ENCODE data around the gene OR52E5. TPM values are rescaled to one million over a fixed set of nuclear protein-coding genes. Genes with fewer than 3 reads are reported as not detected.

OR52E5 gene
- total and polyA plus RNA-seq, 8 donors, result not detected

DNA sequence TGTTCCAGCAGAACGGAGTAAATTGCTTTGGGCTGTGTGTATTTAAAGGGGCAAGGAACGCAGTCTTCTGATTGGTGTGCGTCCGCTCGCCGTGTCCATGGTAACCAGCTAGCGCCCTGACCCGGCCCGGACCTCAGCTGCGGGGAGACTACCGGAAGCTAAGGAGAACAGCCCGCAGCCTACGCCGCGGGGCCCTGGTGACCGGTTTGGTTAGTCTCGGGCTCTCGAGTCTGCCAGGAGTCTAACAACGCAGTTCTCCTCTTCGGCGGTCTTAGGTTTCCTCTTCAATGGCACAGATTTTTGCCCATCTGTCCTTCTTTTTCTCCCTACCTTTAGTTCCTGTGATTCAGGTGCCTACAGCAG, 45.6 kb downstream of the OR52E5 start:
- Histone ChIP-seq H3K27me3 (no peaks in the 10 kb centered on the region), H3K4me3 (no peak overlapping the region), H3K36me3 (no peaks in the 10 kb centered on the region), H3K27ac (no peak overlapping the region), H3K9me3 (no peaks in the 10 kb centered on the region), H3K4me1 (no peaks in the 10 kb centered on the region)
- 51 to 74% methylated on average over 21 of the region's 21 CpGs for whole genome bisulfite sequencing, 2 donors
- intact Hi-C loops (cut with DNase I), result no loop called here
- ATAC-seq (no peak), FAIRE-seq (no peak), DNase-seq (no peak)
- TF ChIP-seq, protein P1, sequence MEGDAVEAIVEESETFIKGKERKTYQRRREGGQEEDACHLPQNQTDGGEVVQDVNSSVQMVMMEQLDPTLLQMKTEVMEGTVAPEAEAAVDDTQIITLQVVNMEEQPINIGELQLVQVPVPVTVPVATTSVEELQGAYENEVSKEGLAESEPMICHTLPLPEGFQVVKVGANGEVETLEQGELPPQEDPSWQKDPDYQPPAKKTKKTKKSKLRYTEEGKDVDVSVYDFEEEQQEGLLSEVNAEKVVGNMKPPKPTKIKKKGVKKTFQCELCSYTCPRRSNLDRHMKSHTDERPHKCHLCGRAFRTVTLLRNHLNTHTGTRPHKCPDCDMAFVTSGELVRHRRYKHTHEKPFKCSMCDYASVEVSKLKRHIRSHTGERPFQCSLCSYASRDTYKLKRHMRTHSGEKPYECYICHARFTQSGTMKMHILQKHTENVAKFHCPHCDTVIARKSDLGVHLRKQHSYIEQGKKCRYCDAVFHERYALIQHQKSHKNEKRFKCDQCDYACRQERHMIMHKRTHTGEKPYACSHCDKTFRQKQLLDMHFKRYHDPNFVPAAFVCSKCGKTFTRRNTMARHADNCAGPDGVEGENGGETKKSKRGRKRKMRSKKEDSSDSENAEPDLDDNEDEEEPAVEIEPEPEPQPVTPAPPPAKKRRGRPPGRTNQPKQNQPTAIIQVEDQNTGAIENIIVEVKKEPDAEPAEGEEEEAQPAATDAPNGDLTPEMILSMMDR (IDR thresholded peaks at IDR 0.05), result no peak

DNA sequence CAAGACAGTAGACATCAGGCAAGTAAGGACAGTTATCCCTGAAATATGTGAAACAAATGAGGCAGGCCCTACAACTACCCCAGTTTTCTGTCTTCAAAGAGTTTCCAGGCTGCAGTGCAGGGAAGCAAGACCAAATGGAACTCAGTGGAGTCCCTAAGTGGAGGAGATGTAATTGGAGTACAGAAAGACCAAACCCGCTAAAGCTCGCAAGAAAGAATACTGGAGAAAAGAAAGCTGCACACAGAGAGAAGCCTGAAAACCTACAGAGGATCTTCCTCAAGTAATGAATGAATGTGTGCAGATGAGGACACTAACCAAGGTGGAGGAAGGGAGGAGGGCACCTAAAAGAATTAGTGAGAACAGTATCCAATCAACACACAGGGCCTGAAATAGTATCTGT, 47.7 kb downstream of the OR52E5 start:
- Histone ChIP-seq H3K4me1 (no peaks in the 10 kb centered on the region), H3K4me3 (no peak overlapping the region), H3K27ac (no peak overlapping the region), H3K9me3 (no peaks in the 10 kb centered on the region), H3K27me3 (no peaks in the 10 kb centered on the region), H3K36me3 (no peaks in the 10 kb centered on the region)
- ATAC-seq (no peak), FAIRE-seq (no peak), DNase-seq (no peak)
- TF ChIP-seq, protein P1 (IDR thresholded peaks at IDR 0.05), result no peak
- WGBS, 2 donors, result 94 to 98% methylated on average over 2 of the region's 2 CpGs
- intact Hi-C loops (cut with DNase I), result no loop called here

DNA sequence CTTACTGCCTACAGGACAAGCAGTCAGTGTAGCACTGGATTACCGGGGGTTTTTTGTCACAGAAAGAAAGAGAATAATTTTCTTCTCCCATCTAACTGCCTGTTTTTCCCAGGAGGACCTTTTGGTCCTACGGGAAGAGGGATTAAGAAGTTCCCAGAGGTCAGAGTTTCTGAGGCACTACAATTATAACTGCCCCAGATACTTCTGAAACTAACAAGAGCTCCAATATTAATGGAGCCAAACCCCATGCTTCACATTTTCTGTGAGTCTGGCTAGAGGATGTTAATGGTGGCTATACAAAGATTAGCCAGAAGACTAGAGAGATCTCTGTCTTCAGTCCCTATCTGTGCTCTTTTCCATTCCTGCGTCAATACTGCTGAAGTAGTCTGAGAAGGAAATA, 48.9 kb downstream of the OR52E5 start, which contains the start of gene OR56A3:
Gene OR56A3 (plus strand): TSS at position 301 of the 400 bp plus-strand sequence. CDS start 5,096 bp downstream, outside the sequence.
- DNase-seq (no peak), ATAC-seq (no peak), FAIRE-seq (no peak)
- 65 to 80% methylated on average over 3 of the region's 3 CpGs for WGBS, 2 donors
- Histone ChIP-seq H3K4me1 (no peaks in the 10 kb centered on the region), H3K9me3 (no peaks in the 10 kb centered on the region), H3K27ac (no peak within 1 kb of the TSS), H3K27me3 (no peaks in the 10 kb centered on the region), H3K4me3 (no peak within 1 kb of the TSS), H3K36me3 (no peaks in the 10 kb centered on the region)
- TF ChIP-seq, protein P1 (IDR thresholded peaks at IDR 0.05), result no peak
- intact Hi-C loops (cut with DNase I), result no loop called here

Other genes starting within 250 kb of the OR52E5 start
- 10 to 100 TPM; 16.1 to 23.8 (median 18.8) TPM for gene TRIM5, start 208.1 kb upstream of the OR52E5 start, total RNA-seq
- 1 to 10 TPM; 6.4 to 9.8 TPM for gene TRIM5, start 208.1 kb upstream of the OR52E5 start, polyA plus RNA-seq
- gene TRIM22, start 203.4 kb upstream of the OR52E5 start, total RNA-seq, result 10 to 100 TPM in 4 of 6 donors, 1 to 10 TPM in 2; 4.1 to 24.7 (median 11.6) TPM
- 1 to 10 TPM; 9.1 to 9.5 TPM for gene TRIM22, start 203.4 kb upstream of the OR52E5 start, polyA plus RNA-seq
- not detected for gene OR56B1, start 156.8 kb upstream of the OR52E5 start, total RNA-seq
- gene OR56B1, start 156.8 kb upstream of the OR52E5 start, polyA plus RNA-seq, result not detected
- not detected for gene OR52N4, start 139.0 kb upstream of the OR52E5 start, total RNA-seq
- under 1 TPM in 1 of 2 donors, not detected in 1; 0.07 TPM for gene OR52N4, start 139.0 kb upstream of the OR52E5 start, polyA plus RNA-seq
- gene OR52N5, start 109.9 kb upstream of the OR52E5 start, total RNA-seq, result under 1 TPM in 1 of 6 donors, not detected in 5; 0.12 TPM
- gene OR52N5, start 109.9 kb upstream of the OR52E5 start, polyA plus RNA-seq, result not detected
- under 1 TPM in 1 of 6 donors, not detected in 5; 0.09 TPM for gene OR52N1, start 101.9 kb upstream of the OR52E5 start, total RNA-seq
- not detected for gene OR52N1, start 101.9 kb upstream of the OR52E5 start, polyA plus RNA-seq
- gene OR52N2, start 84.3 kb upstream of the OR52E5 start, total RNA-seq, result under 1 TPM in 2 of 6 donors, not detected in 4; 0.19 to 0.31 TPM
- not detected for gene OR52N2, start 84.3 kb upstream of the OR52E5 start, polyA plus RNA-seq
- not detected for gene OR52E6, start 51.3 kb upstream of the OR52E5 start, total RNA-seq
- gene OR52E6, start 51.3 kb upstream of the OR52E5 start, polyA plus RNA-seq, result not detected
- not detected for gene OR52E8, start 35.5 kb upstream of the OR52E5 start, total RNA-seq
- gene OR52E8, start 35.5 kb upstream of the OR52E5 start, polyA plus RNA-seq, result not detected
- not detected for gene OR52E4, start 12.6 kb upstream of the OR52E5 start, total RNA-seq
- not detected for gene OR52E4, start 12.6 kb upstream of the OR52E5 start, polyA plus RNA-seq
- not detected for gene OR56A3, start 49.0 kb downstream of the OR52E5 start, total RNA-seq
- not detected for gene OR56A3, start 49.0 kb downstream of the OR52E5 start, polyA plus RNA-seq
- gene OR56A5, start 75.3 kb downstream of the OR52E5 start, total RNA-seq, result not detected
- not detected for gene OR56A5, start 75.3 kb downstream of the OR52E5 start, polyA plus RNA-seq
- gene OR52L1, start 93.8 kb downstream of the OR52E5 start, total RNA-seq, result not detected
- not detected for gene OR52L1, start 93.8 kb downstream of the OR52E5 start, polyA plus RNA-seq
- under 1 TPM in 1 of 6 donors, not detected in 5; 0.06 TPM for gene OR56A4, start 113.7 kb downstream of the OR52E5 start, total RNA-seq
- not detected for gene OR56A4, start 113.7 kb downstream of the OR52E5 start, polyA plus RNA-seq
- gene OR56A1, start 137.6 kb downstream of the OR52E5 start, total RNA-seq, result not detected
- not detected for gene OR56A1, start 137.6 kb downstream of the OR52E5 start, polyA plus RNA-seq
- gene OR56B4, start 214.5 kb downstream of the OR52E5 start, total RNA-seq, result not detected
- not detected for gene OR56B4, start 214.5 kb downstream of the OR52E5 start, polyA plus RNA-seq